Measurements from ENCODE around the gene SKOR2. TPM values are rescaled to one million over a fixed set of nuclear protein-coding genes. Genes with fewer than 3 reads are reported as not detected.
A peak's percentile ranks its signal among the peaks of the same experiment; 100 is the strongest.

SKOR2 gene
- total RNA-seq, 1 donor from 2014 or later: not detected

DNA sequence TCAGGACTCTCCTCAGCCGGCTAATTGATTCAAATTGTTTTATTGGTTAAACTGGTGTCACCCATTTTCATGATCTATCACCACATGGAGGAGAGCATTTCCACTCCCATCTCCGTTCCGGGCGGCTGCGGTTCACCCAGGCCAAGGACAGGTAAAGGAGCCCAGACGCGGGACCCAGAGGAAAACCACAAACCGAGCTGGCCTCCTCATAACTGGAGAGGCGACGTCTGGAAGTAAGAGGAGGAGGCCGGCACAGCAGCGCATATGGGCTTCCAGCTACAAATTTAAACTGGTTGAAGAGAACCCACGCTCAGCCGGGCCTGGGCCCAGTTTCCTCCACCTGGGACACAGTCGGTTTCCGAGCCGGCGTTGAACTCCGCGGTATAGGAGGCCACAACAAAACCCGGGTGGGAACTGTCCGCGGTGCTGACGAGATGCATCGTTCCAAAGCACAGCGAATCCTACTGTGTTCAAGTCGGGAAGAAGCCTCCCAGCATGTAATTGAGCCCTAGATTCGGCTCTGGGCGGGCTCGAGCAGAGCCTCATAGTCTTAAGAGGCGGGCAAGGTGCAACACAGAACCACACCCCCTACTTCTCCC is 3.0 kb upstream of the SKOR2 start:
- peak; percentile 46 for ATAC-seq

DNA sequence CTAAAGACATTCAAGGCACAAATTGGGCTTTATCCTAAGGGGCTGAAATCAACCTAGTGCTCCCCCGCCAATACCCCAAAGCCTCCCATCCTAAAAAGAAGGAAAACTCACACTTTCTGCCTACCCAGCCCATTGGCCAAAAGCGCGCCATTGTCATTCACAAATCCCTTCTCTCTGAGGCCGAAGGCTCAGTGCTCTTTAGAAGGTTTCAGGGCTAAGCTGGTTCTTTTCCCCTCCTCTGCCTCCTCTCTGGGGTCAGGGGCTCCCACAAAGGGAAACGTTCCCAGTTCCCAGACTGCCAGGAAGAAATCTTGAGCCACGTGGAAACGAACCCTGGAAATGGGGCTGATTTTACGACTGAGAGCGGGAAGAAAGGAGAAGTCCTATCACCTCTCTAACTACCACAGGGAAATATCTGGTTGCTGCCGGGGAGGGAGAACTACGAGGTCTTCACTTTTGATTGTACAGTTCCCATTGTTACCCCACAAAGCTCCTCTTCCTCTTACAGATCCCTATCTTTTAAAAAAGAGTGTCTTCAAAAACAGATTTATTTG is 1.7 kb upstream of the SKOR2 start:
- ATAC-seq: no peak

DNA sequence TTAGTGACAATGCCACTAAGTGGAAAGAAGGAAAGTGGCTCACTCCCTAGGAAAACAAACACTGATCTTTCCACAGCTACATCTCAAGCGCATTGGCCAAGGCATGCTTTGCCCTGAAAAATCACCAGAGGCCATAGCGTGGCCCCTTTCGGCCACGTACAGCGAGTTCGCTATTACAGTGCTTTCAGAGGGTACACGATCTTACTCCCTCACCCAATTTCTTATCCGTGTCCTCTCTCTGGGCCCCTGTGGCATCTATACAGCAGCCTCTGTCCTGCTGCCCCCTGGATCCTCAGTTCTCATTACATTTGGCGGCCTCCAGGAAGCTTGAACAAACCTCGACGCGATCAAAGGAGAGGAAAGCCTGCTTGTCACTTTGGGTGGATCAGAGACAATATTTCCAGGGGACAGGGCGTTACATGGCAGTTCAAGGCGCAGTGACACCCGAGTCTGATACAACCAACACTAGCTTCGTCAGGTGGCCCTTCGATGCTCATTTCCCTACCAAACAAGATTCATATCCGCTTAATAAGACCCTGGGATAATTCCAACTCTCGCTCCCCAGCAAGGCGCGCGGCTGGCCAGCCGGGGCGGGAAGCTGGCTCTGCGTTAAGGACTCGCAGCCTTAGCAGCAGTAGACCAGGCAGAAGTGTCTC is 941 bp downstream of the SKOR2 start:
- ATAC-seq: no peak

DNA sequence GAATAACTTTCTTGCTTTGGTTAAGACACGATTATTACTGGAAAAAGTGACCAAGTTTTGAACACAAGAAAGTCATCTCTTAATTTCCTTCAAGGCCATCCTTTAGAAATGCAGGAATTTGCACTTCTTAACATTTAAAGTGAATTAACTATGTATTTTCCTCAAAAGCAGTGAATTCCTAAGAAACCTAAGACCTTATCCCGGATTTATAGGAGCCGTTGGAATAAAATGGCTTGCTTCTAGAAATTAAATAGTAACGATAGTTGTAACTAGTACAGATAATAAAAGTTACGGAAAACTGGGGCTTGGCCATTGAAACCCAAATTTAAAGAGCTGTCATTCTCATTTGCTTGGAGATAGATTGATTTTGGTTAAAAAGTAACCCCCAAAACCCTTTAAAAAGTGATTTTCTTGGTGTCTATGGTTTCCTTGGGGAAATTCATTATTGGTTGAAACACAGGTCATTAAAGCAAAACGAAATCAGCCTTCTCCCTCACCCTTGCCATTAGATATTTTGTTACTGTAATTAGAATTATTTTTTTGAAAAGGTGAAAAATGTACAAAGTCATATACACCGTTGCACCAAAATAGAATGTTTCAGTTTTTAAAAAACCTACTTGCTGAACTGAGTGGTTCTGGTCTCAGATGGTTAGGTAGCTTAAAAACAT is 2.0 kb downstream of the SKOR2 start:
- ATAC-seq: no peak

DNA sequence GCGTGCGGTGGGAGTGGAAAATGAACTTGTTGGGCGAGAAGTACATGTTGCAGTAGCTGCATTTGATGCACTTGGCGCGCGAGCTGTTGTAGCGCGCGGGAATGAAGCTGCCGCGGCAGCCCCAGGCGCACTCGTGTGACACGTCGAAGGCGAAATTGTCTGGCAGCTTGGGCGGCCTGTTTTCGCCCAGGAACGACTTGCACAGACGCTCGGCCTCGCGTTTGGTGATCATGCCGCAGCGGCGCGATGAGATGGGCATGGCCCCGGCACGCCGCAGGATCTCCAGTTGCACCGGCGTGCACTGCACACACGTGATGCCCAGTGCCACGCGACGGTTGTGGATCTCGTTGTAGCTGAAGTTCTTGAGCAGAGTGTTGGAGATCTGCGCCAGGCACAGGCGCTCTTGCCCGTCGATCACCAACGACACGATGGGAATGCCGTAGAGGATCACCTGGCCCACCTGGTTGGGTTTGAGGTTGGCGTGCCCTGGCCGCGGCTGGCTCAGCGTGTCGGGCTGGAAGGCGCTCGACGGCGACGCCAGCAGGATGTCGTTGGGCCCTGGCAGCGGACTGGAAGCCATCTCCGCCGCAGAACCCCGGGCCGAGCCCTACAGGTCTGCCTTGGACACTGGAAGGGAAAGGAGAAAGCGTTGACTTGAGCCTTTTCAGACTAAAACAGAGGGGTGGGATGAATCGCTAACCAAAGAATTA is 2.7 kb downstream of the SKOR2 start:
- ATAC-seq: no peak

DNA sequence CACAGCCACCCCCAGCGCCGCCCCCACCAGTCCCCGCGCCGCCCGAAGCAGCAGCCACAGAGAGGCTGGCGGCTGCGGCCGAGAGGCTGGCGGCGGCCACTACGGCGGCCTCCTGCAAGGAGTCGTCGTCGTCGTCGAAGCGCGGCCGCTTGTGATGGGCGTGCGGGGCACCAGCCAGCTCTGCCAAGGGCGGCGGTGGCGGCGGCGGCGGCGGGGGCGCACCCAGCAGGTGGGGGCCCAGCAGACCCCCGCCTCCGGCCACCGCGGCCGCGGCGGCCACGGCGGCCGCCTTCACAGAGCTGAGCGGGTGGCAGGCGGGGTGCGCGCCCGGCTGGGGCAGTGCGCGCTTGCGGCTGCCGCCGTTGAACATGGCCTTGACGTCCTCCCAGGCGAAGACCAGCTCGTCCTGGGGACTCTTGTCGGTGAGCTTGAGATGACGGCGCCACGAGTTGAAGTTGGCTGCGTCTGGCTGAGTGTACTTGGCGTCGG is 3.3 kb downstream of the SKOR2 start:
- no peak for ATAC-seq

DNA sequence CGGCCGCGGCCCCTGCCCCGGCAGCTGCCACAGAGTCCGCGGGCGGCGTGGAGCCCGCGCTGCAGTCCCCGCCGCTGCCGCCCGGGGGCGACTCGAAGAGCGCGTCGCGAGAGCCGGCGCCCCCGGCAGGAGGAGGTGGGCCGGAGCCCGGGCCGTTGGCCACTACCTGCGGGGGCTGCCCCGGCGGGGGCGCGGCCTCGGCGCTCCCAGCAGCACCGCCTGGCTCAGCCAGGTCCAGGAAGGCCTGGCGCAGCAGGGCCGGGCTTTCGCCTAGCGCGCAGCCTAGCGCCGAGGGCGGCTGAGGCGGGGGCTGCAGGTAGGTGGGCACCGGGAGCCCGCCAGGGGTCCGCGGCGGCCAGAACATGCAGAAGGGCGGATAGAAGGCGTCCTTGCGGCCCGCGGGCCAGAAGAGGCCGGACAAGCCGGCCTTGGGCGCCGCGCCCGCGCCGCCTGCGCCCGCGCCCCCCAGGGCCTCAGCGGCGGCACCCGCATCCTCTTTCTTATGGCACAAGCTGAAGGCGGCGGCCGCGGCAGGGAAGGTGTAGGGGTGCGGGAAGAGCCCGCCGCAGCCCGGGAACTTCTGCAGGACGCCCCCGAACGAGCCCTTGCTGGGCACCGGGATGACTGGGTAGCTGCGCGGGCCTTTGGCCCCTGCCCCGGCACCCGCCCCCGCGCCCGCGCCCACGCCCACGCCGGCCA is 3.9 kb downstream of the SKOR2 start:
- no peak for ATAC-seq

DNA sequence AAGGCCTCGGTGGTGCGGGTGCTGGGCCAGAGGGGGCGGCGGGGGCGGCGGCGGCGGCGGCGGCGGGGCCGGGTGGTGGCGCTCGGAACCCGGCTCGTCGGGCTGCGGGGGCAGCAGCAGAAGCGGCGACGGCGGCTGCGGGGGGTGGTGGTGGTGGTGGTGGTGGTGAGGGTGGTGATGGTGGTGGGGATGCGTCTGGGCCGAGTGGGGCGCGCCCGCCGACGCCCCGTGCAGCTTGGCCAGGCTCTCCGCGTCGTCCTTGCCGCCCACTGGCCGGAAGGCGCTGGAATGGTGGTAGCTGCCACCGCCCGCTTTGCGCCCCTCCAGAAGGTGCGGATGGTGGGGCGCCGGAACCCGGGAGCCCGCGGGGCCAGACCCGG is 4.4 kb downstream of the SKOR2 start:
- no peak for ATAC-seq

DNA sequence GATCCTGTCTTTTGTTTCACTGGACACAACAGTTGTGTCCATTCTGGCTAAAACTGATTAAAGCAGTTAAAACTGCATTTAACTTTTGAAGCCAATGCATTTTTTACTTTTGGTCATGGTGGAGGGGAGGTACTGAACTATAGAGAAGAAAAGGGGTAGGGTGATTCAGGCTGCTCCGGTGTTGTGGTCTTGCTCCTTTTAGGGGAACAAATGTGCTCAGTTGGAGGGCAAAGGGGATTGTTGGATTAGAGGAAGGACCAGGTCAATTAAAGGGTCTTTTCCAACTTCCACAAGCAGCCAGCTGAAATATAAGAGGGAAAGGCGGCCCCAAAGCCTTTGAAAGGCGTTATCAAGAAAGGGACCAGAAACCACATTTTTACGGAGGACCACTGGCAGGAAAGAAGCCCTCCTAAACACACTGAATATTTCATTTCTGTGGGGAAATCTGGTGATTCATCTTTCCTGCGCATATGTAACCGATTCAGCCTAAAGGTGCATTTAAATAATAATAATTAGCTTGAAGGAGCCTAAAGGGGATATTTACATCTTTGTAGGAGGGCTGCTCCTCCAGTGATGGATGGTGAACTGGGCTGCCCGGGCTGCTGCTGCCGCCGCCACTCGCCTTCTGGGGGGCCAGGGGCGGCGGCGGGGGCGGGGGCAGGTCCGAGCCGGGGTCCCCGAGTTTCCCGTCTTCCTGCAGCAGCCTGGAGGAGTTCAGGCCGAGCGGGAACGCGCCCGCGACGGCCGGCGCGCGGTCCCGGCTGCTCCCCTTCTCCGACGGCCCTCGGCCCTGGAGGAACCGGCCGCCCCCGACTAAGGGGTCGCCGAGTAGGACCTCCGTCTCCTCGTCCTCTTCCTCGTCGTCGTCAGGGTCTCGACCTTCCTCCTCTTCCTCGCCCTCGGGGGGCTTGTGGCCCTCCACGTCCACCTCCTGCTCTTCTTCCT is 5.2 kb downstream of the SKOR2 start:
- ATAC-seq: no peak

DNA sequence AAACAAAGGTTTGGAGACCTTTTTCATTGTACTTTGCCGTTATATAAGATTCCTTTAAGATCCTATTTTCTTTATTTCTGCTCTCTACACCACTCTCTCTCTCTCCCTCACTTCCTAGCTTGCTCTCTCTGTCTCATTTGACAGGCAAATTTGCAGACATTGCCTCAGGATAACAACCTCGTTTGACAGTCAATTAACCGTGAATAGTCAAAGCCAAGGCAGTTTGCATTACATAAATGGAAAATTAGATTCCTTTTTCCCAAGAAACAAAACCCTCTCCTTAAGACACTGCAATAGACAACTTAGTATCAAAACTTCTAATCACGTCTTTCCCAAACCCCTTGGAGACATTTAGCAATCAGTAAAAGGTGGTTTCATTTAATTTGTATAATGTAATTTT is 7.4 kb downstream of the SKOR2 start:
- ATAC-seq: no peak

DNA sequence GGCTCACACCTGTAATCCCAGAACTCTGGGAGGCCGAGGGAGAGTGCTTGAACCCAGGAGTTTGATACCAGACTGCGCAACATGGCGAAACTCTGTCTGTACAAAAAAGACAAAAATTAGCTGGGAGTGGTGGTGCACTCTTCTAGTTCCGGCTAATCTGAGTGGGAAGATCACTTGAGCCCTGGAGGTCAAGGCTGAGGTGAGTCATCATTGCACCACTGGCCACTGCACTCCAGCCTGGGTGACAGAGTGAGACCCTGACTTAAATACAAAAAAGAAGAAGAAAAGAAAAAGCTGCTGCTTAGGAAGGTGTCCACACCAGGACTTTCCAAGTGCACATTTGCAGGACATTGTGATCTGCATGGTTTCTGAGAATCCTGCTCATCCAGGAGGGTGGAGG is 16.4 kb downstream of the SKOR2 start:
- no peak for ATAC-seq

DNA sequence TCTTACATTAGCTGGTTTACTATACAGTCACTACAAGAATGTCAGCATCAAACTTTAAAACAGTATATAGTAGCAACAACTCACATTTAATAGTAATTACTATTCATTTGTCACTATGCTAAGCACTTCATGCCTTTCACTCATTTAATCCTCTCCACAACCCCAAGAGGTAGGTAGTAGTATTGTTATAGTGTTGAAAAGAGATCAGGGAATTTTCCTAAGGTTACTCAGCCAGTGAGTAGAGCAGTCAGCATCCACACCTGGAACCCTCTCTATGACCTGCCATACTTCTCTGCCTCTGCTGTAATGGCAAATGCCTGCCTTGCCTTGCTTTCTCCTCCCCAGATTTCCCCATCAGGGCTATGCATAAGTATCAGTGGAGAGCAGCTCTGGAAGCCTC is 24.8 kb downstream of the SKOR2 start:
- ATAC-seq: no peak

DNA sequence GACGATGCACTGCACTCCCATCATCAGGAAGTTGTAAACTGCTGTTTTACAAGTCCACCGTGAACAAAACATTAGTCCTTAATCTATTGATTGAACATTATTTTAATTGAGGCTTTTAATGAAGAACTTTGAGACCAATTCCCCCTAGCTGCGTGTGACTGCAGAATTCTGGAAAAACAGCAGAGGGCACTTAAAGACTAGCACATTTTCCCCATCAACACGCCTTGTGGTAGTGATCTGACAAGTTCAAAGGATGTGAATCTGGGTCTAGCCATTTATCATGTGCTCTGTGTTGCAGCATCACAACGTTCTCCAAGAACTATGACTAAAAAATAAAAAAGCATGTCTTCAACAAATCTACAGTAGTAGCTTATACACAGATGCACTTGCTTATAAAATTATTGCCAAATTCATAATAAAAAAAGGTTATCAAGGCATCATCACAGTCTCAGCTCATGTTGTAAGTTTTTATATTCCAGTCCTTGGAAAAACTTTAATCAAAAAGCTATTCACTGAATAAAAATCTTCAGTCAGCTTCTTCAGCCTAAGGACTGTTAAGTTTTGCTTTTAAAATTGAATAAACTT is 35.8 kb downstream of the SKOR2 start:
- ATAC-seq: peak; percentile 69

DNA sequence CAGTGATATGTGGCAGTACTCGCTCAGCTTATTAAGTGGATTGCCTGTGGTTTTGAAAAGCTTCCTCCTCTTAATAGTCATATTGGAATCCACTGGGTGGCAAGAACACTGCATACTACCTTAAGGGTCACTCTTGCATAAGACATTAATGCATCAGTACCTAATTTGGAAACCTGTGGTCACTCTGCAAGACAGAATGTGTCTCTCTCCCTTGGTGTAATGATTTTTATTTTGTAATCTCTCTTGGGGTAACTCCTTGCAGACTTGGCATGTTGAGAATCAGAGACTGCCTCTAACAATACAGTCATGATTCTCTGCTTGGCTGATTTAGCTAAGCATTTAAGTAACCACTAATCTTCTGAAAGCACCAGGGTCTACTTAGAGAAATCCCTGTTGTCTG is 42.3 kb downstream of the SKOR2 start:
- ATAC-seq: no peak

DNA sequence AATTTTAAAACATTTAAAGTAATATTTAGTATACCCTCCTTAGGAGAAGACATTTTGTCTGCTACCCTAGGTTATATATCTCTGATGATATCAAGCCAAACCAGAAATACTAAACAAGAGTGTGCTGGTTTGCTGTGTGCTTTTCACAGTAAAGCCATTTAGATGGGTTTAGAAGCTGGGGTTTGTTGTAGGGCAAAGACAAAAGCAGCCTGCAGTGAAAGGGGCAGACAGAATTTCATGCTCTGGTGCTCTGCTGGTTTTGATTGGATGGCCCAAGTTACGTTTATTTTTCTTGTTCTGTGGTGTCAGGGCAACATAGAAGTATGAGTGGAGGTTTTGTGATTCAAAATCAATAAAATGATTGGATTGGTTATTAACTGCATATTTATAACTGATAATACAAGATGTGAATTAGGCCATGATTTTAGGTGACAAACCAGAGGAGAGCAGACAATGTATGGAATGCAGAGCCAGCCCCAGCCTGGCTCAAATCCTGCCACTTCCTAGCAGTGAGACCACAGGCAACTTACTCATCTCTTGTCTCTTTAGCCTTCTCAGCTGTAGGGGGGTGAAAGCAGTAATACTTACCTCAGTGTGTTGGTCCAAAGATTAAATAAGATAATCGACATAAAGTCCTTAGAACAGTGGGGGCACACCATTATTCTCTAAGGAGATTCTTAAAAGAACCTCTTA is 44.4 kb downstream of the SKOR2 start:
- no peak for ATAC-seq

DNA sequence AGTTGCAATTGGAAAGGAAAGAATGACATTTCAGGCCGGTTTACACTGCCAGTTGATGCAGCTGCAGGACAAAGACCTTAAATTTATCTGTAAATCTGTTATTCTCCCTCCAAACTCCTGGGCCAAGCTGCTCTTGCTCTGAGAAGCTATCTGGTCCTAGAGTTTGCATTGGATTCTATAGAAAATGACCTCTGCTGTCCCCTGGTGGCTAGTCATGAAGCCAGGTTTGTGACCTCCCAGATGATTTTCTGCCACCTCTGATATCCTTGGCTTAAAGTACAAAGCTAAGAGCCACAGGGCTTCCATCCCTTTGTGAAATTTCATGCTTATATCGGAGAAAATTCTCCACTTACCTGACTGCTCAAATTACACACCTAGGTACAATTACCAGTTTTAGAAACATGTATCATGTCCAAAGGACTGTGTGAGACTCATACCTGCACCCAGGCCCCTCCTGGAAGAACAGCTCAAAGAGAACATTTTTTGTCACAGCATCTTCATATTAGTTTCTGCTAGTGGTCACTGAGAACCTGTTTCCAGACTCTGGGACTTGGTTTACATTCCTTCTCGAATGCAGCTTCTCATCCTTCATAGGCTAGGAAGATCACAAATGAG is 46.4 kb downstream of the SKOR2 start:
- ATAC-seq: peak; percentile 48

DNA sequence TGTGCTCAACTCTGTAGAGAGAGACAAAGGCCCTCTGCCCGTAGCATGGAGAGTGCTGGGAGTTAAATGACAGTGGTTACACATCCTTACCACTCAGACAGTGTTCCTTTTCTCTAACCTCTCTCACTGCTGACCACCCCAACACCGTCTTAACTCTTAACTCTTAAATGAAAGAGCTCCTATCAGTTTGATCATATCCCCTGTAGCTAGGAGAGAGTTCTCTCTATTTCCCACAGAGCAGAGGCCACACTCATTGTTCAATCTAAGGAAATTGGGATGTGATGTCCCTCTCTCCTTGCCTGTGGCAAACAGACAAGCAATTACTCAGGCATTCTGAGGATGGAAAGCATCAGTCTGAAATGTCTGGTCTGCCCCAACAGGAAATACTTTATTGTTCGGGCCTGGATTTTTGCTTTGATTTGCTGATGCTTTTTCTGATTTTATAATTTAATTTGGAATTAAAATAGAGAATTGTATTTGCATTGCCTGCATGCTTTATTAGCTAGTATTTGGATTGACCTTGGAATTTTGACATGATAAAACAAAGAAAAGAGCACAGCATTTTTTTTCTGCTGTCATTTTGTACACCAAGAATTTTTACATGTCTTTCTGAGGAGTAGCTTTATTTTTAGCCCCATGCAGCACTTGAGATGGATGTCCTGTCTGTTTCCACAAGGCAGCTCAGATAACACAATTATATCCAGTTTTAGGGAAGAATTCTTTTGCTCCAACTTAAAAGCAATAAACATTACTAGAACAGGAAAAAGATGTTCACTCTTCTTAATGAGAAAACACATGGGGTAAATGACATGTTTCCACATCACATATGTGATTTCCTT is 47.6 kb downstream of the SKOR2 start:
- ATAC-seq: no peak

DNA sequence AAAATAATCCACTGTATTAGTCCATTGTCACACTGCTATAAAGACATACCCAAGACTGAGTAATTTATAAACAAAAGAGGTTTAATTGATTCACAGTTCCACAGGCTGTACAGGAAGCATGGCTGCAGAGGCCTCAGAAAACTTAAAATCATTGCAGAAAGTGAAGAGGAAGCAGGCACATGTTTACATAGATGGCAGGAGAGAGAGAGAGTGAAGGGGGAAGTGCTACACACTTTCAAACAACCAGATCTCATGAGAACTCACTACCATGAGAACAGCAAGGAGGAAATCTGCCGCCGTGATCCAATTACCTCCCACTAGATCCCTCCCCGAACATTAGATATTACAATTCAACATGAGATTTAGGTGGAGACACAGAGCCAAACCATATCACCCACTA is 55.5 kb downstream of the SKOR2 start:
- peak; percentile 52 for ATAC-seq

DNA sequence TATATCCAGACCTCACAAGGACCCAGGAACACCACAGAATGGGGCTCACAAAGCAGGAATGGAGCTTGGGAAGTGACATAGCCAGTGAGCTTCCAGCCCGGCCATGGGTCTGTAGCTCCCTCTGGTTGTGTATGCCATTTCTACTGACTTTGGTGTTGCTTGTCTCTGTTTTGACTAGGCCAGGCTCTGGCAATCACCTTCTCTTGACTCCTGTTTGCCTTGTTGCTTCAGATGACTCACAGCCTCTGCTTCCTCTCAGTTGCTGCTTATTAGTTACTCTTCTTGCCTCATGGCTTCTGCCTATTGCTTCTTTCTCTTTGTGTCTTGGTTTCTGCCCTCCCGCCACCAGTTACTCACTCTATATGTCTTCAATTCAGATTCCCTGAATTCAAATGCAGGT is 59.5 kb downstream of the SKOR2 start:
- ATAC-seq: peak; percentile 64

All from esophagus mucosa (tissue), 1 donor.